Activated CD8-positive, alpha-beta T cell treated with anti-CD3 and anti-CD28 coated beads for 36 hours (primary cell): ENCODE data around the gene ABR. TPM values are rescaled to one million over a fixed set of nuclear protein-coding genes. Genes with fewer than 3 reads are reported as not detected.

Experiments used
- ATAC-seq: fragments of 200-7000 bp; cut with Tn5 transposase; one replicate; pipeline ENCODE4 v1.10.0; 2021; ENCODE audit warnings: mild to moderate bottlenecking, moderate library complexity
- CTCF ChIA-PET: fragments of 350-600 bp; sonication (Branson Sonifier 250); formaldehyde crosslinking; loops from one replicate; lab custom pipeline; 2021; ENCODE audit warnings: antibody characterized with exemption; lab: Charles Lee
- POLR2A ChIA-PET: fragments of 350-600 bp; sonication (Branson Sonifier 250); formaldehyde crosslinking; loops from one replicate; lab custom pipeline; 2021; ENCODE audit warnings: antibody characterized with exemption; lab: Charles Lee
- DNase-seq: peaks from one replicate; pipeline ENCODE4 v3.0.0-alpha.2; 2020
- H3K27ac Mint-ChIP-seq: one replicate; pipeline ENCODE4 v1.8.0; 2021; ENCODE audit warnings: mild to moderate bottlenecking, mixed read lengths
- H3K27me3 Mint-ChIP-seq: one replicate; pipeline ENCODE4 v1.8.0; 2021; ENCODE audit warnings: mixed read lengths
- H3K36me3 Mint-ChIP-seq: one replicate; pipeline ENCODE4 v1.8.0; 2021; ENCODE audit warnings: low read depth, mixed read lengths
- H3K4me1 Mint-ChIP-seq: one replicate; pipeline ENCODE4 v1.8.0; 2021; ENCODE audit warnings: low read depth, mixed read lengths
- H3K4me3 Mint-ChIP-seq: one replicate; pipeline ENCODE4 v1.8.0; 2021; ENCODE audit warnings: mild to moderate bottlenecking, moderate library complexity, mixed read lengths
- H3K9me3 Mint-ChIP-seq: one replicate; pipeline ENCODE4 v1.8.0; 2021; ENCODE audit warnings: mixed read lengths
- intact Hi-C: fragments of 100-400 bp; cut with micrococcal nuclease; formaldehyde crosslinking; loops from one replicate; pipeline ENCODE4 v1.10.0; 2022
- total RNA-seq, 2 experiments: library from RNA; stranded (reverse); gene quantifications; one replicate each; pipeline ENCODE4 v1.2.3, GENCODE V29; 2021
- TF ChIP-seq, protein P1 (sequence below): fragments of 200-600 bp; IDR thresholded peaks from one replicate; pipeline ENCODE4 v1.8.0; 2022; ENCODE audit warnings: antibody characterized with exemption, mild to moderate bottlenecking

The ABR gene
- total RNA-seq, 2 experiments from 2014 or later: 44.4 to 46.6 TPM

DNA sequence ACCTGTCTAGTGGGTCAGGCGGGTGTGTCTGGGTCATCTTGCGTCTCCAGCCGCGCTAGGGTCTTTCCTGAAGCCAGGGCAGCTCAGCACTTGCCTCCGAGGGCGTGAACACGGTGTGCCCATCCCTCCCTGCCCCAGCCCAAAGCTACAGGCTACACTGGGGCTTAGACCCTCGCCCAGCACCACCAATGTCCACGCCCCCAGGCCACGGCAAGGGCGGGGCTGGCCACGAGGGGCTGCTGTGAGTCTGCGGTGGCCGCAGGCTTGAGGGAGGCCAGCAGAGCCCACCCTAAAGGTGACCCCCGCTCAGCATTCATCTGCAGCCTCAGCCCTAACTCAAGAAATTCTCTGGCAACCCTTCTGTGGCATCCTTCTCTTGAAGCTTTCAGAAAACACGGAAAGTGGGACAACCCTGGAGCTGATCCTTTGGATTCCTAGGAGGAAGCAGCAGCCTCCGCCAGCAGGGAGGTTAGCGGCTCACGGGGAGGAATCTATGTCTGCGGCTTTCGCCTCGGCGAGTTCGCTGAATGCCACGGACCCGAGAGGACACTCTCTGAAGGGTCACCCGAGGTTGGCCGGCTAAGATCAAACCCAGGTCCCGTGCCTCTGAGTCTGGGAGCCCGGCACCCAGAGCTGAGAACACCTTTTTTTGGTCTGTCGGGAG lies 141.2 kb downstream of the ABR start:
- ATAC-seq (no peak), DNase-seq (no peak)
- TF ChIP-seq, protein P1, sequence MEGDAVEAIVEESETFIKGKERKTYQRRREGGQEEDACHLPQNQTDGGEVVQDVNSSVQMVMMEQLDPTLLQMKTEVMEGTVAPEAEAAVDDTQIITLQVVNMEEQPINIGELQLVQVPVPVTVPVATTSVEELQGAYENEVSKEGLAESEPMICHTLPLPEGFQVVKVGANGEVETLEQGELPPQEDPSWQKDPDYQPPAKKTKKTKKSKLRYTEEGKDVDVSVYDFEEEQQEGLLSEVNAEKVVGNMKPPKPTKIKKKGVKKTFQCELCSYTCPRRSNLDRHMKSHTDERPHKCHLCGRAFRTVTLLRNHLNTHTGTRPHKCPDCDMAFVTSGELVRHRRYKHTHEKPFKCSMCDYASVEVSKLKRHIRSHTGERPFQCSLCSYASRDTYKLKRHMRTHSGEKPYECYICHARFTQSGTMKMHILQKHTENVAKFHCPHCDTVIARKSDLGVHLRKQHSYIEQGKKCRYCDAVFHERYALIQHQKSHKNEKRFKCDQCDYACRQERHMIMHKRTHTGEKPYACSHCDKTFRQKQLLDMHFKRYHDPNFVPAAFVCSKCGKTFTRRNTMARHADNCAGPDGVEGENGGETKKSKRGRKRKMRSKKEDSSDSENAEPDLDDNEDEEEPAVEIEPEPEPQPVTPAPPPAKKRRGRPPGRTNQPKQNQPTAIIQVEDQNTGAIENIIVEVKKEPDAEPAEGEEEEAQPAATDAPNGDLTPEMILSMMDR: no peak
- Mint-ChIP-seq H3K36me3 (peaks cover 6% of the 10 kb centered on the region), H3K4me3 (no peak overlapping the region), H3K27me3 (no peaks in the 10 kb centered on the region), H3K4me1 (no peaks in the 10 kb centered on the region), H3K9me3 (no peaks in the 10 kb centered on the region), H3K27ac (no peak overlapping the region)
- intact Hi-C loops: no loop called here
- ChIA-PET POLR2A (no interaction called here), CTCF (interaction anchor here (0.8 kb wide), 1 partner anchor 18 kb away, joined by 3 read pairs; no protein-coding TSS in a partner anchor)

DNA sequence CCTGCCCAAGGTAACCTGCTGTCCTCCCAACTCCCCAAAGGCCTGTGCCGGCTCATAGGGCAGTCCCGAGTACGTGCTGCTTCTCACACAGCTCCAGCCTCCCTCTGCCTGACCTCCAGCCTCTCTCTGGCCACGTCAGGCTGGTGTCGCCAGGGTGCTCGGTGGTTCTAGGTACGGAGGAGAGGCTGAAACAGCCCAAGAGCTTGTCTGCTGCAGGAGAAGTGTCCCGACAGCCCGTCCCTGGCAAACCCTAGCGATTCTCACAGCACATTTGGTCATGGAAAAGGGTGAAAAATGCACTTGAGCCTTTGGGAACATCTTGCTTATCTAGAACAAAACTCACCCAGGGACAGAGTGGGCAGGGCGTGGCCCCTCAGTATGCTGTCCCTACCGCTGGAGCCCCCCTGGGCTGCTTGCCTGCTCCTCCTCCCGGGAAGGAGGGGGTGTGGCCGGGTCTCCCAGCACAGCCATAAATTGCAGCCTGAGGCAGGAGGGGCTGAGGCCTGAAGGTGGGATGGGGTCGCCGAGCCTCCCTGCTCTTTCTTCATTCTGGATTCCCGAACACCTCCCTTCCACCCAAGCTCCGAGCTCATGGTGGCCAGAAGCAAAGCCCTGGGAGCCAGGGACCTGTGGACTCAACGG lies 142.4 kb downstream of the ABR start:
- ChIA-PET POLR2A (no interaction called here), CTCF (no interaction called here)
- no peak for ATAC-seq
- peaks cover 7% of the 10 kb centered on the region for H3K36me3 Mint-ChIP-seq
- H3K4me3 Mint-ChIP-seq: no peak overlapping the region
- H3K27me3 Mint-ChIP-seq: no peaks in the 10 kb centered on the region
- intact Hi-C loops: no loop called here
- TF ChIP-seq, protein P1: no peak
- H3K27ac Mint-ChIP-seq: no peak overlapping the region
- DNase-seq: no peak
- H3K9me3 Mint-ChIP-seq: no peaks in the 10 kb centered on the region
- H3K4me1 Mint-ChIP-seq: no peaks in the 10 kb centered on the region

DNA sequence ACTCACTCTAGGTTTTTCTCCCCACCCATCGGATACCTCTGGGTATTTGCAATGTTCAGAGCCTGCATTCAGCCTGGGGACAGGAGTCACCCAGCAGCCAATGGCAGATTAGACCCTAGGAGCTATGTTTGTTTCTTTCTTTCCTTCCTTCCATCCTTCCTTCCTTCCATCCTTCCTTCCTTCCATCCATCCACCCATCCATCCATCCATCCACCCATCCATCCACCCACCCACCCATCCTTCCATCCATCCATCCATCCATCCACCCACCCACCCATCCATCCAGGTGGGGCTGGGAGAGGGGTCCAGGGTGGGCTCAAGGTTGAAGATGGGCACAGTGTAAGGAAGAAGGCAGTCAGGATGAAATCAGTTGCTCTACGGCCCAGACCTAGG lies 142.9 kb downstream of the ABR start:
- CTCF ChIA-PET: no interaction called here

DNA sequence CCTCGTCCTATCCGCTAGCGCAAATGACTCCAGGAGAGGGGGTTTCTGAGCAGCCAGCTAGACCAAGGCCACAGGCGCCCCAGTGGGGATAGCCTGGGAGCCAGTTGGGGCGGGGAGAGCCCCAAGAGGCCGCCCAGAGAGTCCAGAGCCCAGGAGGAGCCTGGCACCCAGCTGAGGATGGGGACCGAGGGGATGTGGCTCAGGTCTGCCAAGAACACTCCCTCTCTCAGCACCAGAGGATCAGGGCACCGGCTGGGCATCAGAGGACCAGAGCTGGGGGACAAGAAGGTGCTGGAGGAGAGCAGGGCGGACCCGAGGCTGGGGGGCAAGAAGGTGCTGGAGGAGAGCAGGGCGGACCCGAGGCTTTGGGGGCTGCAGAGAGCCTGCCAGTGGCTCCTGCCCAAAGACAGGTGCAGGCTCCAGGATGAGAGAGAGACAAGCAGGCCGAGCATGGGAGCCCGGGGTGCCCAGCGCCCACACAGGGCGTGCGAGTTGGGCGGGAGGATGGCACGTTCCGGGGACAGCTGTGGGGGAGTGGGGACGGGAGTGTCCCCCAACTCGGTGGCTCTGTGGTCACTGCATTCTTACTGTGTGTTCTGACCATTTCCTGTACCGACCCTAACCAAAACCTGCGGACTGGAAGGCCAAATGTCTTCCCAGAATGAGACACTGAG lies 143.5 kb downstream of the ABR start:
- TF ChIP-seq, protein P1: no peak
- POLR2A ChIA-PET: no interaction called here
- ATAC-seq: no peak
- Mint-ChIP-seq H3K4me1 (no peaks in the 10 kb centered on the region), H3K36me3 (peaks cover 2% of the 10 kb centered on the region), H3K27ac (no peak overlapping the region), H3K9me3 (no peaks in the 10 kb centered on the region), H3K4me3 (no peak overlapping the region), H3K27me3 (no peaks in the 10 kb centered on the region)
- CTCF ChIA-PET: no interaction called here
- intact Hi-C loops: no loop called here
- no peak for DNase-seq

More for the DNA sequence above, 142.9 kb downstream of the ABR start:
- DNase-seq: no peak
- no peak for ATAC-seq
- POLR2A ChIA-PET: no interaction called here
- H3K4me3 Mint-ChIP-seq: no peak overlapping the region
- H3K36me3 Mint-ChIP-seq: peaks cover 2% of the 10 kb centered on the region
- H3K27me3 Mint-ChIP-seq: no peaks in the 10 kb centered on the region
- TF ChIP-seq, protein P1: no peak
- H3K9me3 Mint-ChIP-seq: no peaks in the 10 kb centered on the region
- intact Hi-C loops: no loop called here
- no peak overlapping the region for H3K27ac Mint-ChIP-seq
- H3K4me1 Mint-ChIP-seq: no peaks in the 10 kb centered on the region
